Endothelial cell of umbilical vein (primary cell): Measurements from ENCODE around the gene PDE4B. TPM values are rescaled to one million over a fixed set of nuclear protein-coding genes. Genes with fewer than 3 reads are reported as not detected.

Source experiments
- BruUV-seq: library from RNA; stranded (reverse); fragments of 400-500 nt; replicated peaks from 2 replicates; lab custom pipeline; 2021; lab: Mats Ljungman, UMichigan
- CTCF ChIA-PET: fragments of 300-600, 350-600 bp; sonication (Branson Sonifier 250); formaldehyde crosslinking; loops from one replicate; lab custom pipeline; 2021; ENCODE audit warnings: antibody characterized with exemption, inconsistent platforms; lab: Charles Lee
- POLR2A ChIA-PET: fragments of 300-600, 350-600 bp; sonication (Branson Sonifier 250); formaldehyde crosslinking; loops from one replicate; lab custom pipeline; 2021; ENCODE audit warnings: antibody characterized with exemption, inconsistent platforms; lab: Charles Lee
- DNase-seq: peaks from one replicate; pipeline ENCODE4 v3.0.0-alpha.2; 2011; ENCODE audit warnings: low read depth, low spot score
- FAIRE-seq: peaks from 2 replicates; lab custom pipeline; 2011; peaks lifted over from hg19 to GRCh38; lab: Jason Lieb, UNC
- H2AFZ ChIP-seq: 2 replicates; pipeline ENCODE4 v1.6.0; 2012; ENCODE audit warnings: low read depth, low read length, control low read depth, inconsistent platforms
- H3K27ac ChIP-seq: 2 replicates; pipeline ENCODE4 v1.5.1; 2011; ENCODE audit warnings: low read depth, mild to moderate bottlenecking, control low read depth, low read length, moderate library complexity; ENCODE audit not compliant: insufficient read depth
- H3K27me3 ChIP-seq, 2 experiments: 2 replicates each; pipeline versions ENCODE4 v1.6.0 to v1.6.1; 2011; ENCODE audit warnings: low read length in 2 of 2, mixed read lengths in 1 of 2; ENCODE audit not compliant: control insufficient read depth in 2 of 2, insufficient read depth in 2 of 2
- H3K36me3 ChIP-seq, 2 experiments: 2 replicates in 1 of 2; 3 replicates in 1 of 2; pipeline ENCODE4 v1.5.1; 2011; ENCODE audit warnings: low read length in 2 of 2, mild to moderate bottlenecking in 1 of 2, moderate library complexity in 1 of 2; ENCODE audit not compliant: control insufficient read depth in 2 of 2, insufficient read depth in 2 of 2; ENCODE audit errors: extremely low read depth in 1 of 2
- H3K4me1 ChIP-seq: 3 replicates; pipeline ENCODE4 v1.5.1; 2011; ENCODE audit warnings: mild to moderate bottlenecking, low read length; ENCODE audit not compliant: control insufficient read depth, insufficient read depth; ENCODE audit errors: extremely low read depth
- H3K4me2 ChIP-seq: 2 replicates; pipeline ENCODE4 v1.6.1; 2011; ENCODE audit warnings: low read length, control low read depth, mixed read lengths; ENCODE audit not compliant: insufficient read depth
- H3K4me3 ChIP-seq, 3 experiments: fragments of 200-600 bp in 1 of 3; sonication (generic), shearing (Covaris generic) in 1 of 3; replicated peaks in 1 of 3; 2 replicates each; pipeline ENCODE4 v1.5.1; 2011 to 2016; ENCODE audit warnings: control low read depth in 3 of 3, low read length in 3 of 3, mild to moderate bottlenecking in 2 of 3, inconsistent platforms in 1 of 3, low read depth in 1 of 3, moderate library complexity in 1 of 3; ENCODE audit not compliant: insufficient read depth in 1 of 3
- H3K79me2 ChIP-seq: 2 replicates; pipeline ENCODE4 v1.6.0; 2012; ENCODE audit warnings: low read length, inconsistent platforms; ENCODE audit not compliant: control insufficient read depth, insufficient read depth
- H3K9ac ChIP-seq: replicated peaks from 2 replicates; pipeline ENCODE3; 2011; ENCODE audit warnings: low read length, control low read depth; ENCODE audit not compliant: insufficient read depth; ENCODE audit errors: extremely low read depth
- H3K9me1 ChIP-seq: replicated peaks from 3 replicates; pipeline ENCODE4 v1.6.0; 2011; ENCODE audit warnings: mild to moderate bottlenecking, low read length; ENCODE audit not compliant: control insufficient read depth, insufficient read depth; ENCODE audit errors: extremely low read depth
- H3K9me3 ChIP-seq: replicated peaks from 2 replicates; pipeline ENCODE4 v1.5.1; 2012; ENCODE audit warnings: low read length, inconsistent platforms; ENCODE audit not compliant: control insufficient read depth, insufficient read depth
- H4K20me1 ChIP-seq: replicated peaks from 2 replicates; pipeline ENCODE3; 2011; ENCODE audit warnings: mild to moderate bottlenecking, low read length; ENCODE audit not compliant: control insufficient read depth, insufficient read depth; ENCODE audit errors: extremely low read depth
- EZH2 ChIP-seq: IDR thresholded peaks from 2 replicates; pipeline ENCODE4 v1.6.1; 2012; ENCODE audit warnings: borderline replicate concordance, low read depth, mild to moderate bottlenecking, moderate library complexity, low read length, inconsistent platforms; ENCODE audit not compliant: severe bottlenecking
- FOS ChIP-seq: IDR thresholded peaks from 2 replicates; pipeline ENCODE4 v1.6.1; 2011; ENCODE audit warnings: mild to moderate bottlenecking, low read length, moderate library complexity, borderline replicate concordance; ENCODE audit not compliant: insufficient read depth
- GATA2 ChIP-seq: IDR thresholded peaks from 2 replicates; pipeline ENCODE4 v1.7.0; 2011; ENCODE audit warnings: low read depth, mild to moderate bottlenecking, moderate library complexity, mixed read lengths, low read length; ENCODE audit not compliant: insufficient read length, insufficient read depth
- JUN ChIP-seq: IDR thresholded peaks from 2 replicates; pipeline ENCODE4 v1.6.1; 2011; ENCODE audit warnings: borderline replicate concordance, low read depth; ENCODE audit not compliant: insufficient read length, insufficient read depth
- MYC ChIP-seq: IDR thresholded peaks from one replicate; pipeline ENCODE4 v1.6.1; 2011; ENCODE audit warnings: mild to moderate bottlenecking, low read depth, low read length
- POLR2A ChIP-seq: IDR thresholded peaks from 2 replicates; pipeline ENCODE4 v1.6.1; 2012; ENCODE audit warnings: low read depth, mild to moderate bottlenecking, control low read depth, low read length
- POLR2AphosphoS5 ChIP-seq: IDR thresholded peaks from 2 replicates; pipeline ENCODE4 v1.6.1; 2012; ENCODE audit warnings: low read depth, mild to moderate bottlenecking, control low read depth, low read length, moderate library complexity; ENCODE audit not compliant: insufficient read depth
- dilution Hi-C: fragments of 300-500 bp; cut with MboI; formaldehyde crosslinking; loops from one replicate; pipeline ENCODE4 v1.15.0; 2019; ENCODE audit warnings: low sequenced_read_pairs; ENCODE audit not compliant: extremely low pct_ligation_motif_present
- intact Hi-C: fragments of 100-400 bp; cut with micrococcal nuclease; formaldehyde crosslinking; loops from one replicate; pipeline ENCODE4 v1.10.0; 2022
- polyA plus RNA-seq, 4 experiments: library from polyadenylated mRNA; depleted of rRNA in 3 of 4; stranded (reverse) in 3 of 4; unstranded in 1 of 4; fragments of >200 nt; gene quantifications; 2 replicates each; pipeline versions ENCODE4 v1.2.1 to v1.2.3, GENCODE V29; 2011 to 2012; ENCODE audit warnings: missing spikeins in 1 of 4
- total RNA-seq: library from RNA; stranded (reverse); gene quantifications from 2 replicates; pipeline ENCODE4 v1.2.3, GENCODE V29; 2021
- TF ChIP-seq, protein P1 (sequence below): IDR thresholded peaks from 2 replicates; pipeline ENCODE4 v1.6.1; 2011; ENCODE audit not compliant: insufficient read depth, insufficient read length
- TF ChIP-seq, protein P2 (sequence below), 2 donors: IDR thresholded peaks; 1 replicate in 1 of 2; 2 replicates in 1 of 2; pipeline ENCODE4 v1.5.1; 2011; ENCODE audit warnings: low read length in 2 of 2, mild to moderate bottlenecking in 2 of 2, moderate library complexity in 2 of 2, control low read depth in 1 of 2, inconsistent platforms in 1 of 2, low read depth in 1 of 2; ENCODE audit not compliant: insufficient read depth in 1 of 2; ENCODE audit errors: extremely low read depth in 1 of 2

PDE4B gene
- total and polyA plus RNA-seq, 2 donors (not counting 3 experiments of a cell fraction or from before 2014, with no cell fraction given): 63.5 to 69.8 TPM

DNA sequence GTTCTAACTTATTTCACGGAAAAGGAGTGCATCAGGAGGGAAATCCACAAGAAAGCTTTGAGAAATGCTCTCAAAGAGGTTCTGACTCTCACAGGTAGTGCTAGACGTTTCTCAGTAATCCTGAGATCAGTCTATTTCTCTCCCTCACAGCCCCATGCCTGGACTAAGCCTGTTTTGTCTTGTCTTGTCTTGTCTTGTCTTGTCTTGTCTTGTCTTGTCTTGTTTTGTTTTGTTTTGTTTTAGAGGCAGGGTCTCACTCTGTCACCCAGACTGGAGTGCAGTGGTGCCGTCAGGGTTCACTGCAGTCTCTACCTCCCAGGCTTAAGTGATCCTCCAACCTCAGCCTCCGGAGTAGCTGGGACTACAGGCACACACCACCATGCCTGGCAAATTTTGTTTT, 608.0 kb downstream of the PDE4B start:
- ChIA-PET CTCF (no interaction called here), POLR2A (no interaction called here)
- Histone ChIP-seq H3K9ac (no peak overlapping the region), H2AFZ (no peak overlapping the region), H3K4me2 (no peak overlapping the region), H4K20me1 (no peaks in the 10 kb centered on the region), H3K4me1 (no peaks in the 10 kb centered on the region), H3K9me1 (no peaks in the 10 kb centered on the region), H3K79me2 (no peaks in the 10 kb centered on the region), H3K36me3 (no peaks in the 10 kb centered on the region), H3K27ac (no peak overlapping the region), H3K9me3 (no peaks in the 10 kb centered on the region), H3K4me3 (no peak overlapping the region), H3K27me3 (no peaks in the 10 kb centered on the region)
- TF ChIP-seq MYC (no peak), FOS (no peak), POLR2AphosphoS5 (no peak), POLR2A (no peak), GATA2 (no peak), EZH2 (no peak)
- TF ChIP-seq, protein P1, sequence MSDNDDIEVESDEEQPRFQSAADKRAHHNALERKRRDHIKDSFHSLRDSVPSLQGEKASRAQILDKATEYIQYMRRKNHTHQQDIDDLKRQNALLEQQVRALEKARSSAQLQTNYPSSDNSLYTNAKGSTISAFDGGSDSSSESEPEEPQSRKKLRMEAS: no peak
- dilution Hi-C loops: no loop called here
- DNase-seq: no peak
- FAIRE-seq: no peak
- intact Hi-C loops: no loop called here
- BruUV-seq: no TSS peak

DNA sequence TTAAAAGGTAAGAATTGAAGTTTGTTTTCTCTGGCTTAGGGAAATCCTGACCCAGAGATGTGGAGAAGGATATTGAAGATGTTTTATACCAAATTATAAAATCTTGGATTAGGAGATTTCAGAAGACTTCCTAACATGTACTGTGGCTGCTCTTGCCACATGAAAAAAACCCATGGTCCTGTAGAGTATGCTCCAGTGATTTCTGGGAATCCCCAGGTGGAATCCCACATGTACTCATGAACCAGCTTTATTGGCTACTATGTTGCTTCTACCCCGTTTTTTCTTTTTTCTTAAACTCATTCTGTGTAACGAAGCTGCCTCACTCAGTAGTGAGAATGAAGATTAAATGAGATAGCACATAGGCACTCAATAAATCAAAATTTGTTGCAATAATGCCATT, 608.5 kb downstream of the PDE4B start:
- dilution Hi-C loops: no loop called here
- Histone ChIP-seq H4K20me1 (no peaks in the 10 kb centered on the region), H3K4me2 (no peak overlapping the region), H3K79me2 (no peaks in the 10 kb centered on the region), H3K27ac (no peak overlapping the region), H3K27me3 (no peaks in the 10 kb centered on the region), H3K36me3 (no peaks in the 10 kb centered on the region), H2AFZ (no peak overlapping the region), H3K9me3 (no peaks in the 10 kb centered on the region), H3K9me1 (no peaks in the 10 kb centered on the region), H3K9ac (no peak overlapping the region), H3K4me3 (no peak overlapping the region), H3K4me1 (no peaks in the 10 kb centered on the region)
- no peak for FAIRE-seq
- no TSS peak for BruUV-seq
- no peak for DNase-seq
- POLR2A ChIA-PET: no interaction called here
- TF ChIP-seq POLR2A: no peak
- TF ChIP-seq MYC: no peak
- no peak for TF ChIP-seq GATA2
- TF ChIP-seq, protein P2, sequence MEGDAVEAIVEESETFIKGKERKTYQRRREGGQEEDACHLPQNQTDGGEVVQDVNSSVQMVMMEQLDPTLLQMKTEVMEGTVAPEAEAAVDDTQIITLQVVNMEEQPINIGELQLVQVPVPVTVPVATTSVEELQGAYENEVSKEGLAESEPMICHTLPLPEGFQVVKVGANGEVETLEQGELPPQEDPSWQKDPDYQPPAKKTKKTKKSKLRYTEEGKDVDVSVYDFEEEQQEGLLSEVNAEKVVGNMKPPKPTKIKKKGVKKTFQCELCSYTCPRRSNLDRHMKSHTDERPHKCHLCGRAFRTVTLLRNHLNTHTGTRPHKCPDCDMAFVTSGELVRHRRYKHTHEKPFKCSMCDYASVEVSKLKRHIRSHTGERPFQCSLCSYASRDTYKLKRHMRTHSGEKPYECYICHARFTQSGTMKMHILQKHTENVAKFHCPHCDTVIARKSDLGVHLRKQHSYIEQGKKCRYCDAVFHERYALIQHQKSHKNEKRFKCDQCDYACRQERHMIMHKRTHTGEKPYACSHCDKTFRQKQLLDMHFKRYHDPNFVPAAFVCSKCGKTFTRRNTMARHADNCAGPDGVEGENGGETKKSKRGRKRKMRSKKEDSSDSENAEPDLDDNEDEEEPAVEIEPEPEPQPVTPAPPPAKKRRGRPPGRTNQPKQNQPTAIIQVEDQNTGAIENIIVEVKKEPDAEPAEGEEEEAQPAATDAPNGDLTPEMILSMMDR (IDR thresholded peaks at IDR 0.05; ENCODE audit: extremely low read depth in 1 of 2, insufficient read depth in 1 of 2, low read depth in 1 of 2, low read length in 2 of 2): no peak
- no peak for TF ChIP-seq JUN
- TF ChIP-seq, protein P1: no peak
- no peak for TF ChIP-seq POLR2AphosphoS5
- no peak for TF ChIP-seq FOS
- TF ChIP-seq EZH2: no peak
- intact Hi-C loops: no loop called here
- CTCF ChIA-PET: interaction anchor here (1.4 to 1.8 kb wide), 2 partner anchors 21 to 45 kb away, joined by 3 to 5 read pairs; no protein-coding TSS in a partner anchor
